Testis (tissue), 2 donors: ENCODE measurements around the gene KLK8.

Experiments
- POLR2A ChIP-seq: fragments of 450-650 bp; IDR thresholded peaks from one replicate; pipeline ENCODE4 v1.6.1; 2017; ENCODE audit warnings: antibody characterized with exemption, mild to moderate bottlenecking, moderate library complexity
- TF ChIP-seq, protein P1 (sequence below), 3 experiments: fragments of 450-650 bp in 2 of 3; fragments of 200-600 bp in 1 of 3; sonication (generic) in 1 of 3; IDR thresholded peaks; one replicate each; pipeline ENCODE4 v1.5.1; 2016 to 2019; ENCODE audit warnings: antibody characterized with exemption in 3 of 3, mild to moderate bottlenecking in 2 of 3, moderate library complexity in 1 of 3

- TF ChIP-seq, protein P1, sequence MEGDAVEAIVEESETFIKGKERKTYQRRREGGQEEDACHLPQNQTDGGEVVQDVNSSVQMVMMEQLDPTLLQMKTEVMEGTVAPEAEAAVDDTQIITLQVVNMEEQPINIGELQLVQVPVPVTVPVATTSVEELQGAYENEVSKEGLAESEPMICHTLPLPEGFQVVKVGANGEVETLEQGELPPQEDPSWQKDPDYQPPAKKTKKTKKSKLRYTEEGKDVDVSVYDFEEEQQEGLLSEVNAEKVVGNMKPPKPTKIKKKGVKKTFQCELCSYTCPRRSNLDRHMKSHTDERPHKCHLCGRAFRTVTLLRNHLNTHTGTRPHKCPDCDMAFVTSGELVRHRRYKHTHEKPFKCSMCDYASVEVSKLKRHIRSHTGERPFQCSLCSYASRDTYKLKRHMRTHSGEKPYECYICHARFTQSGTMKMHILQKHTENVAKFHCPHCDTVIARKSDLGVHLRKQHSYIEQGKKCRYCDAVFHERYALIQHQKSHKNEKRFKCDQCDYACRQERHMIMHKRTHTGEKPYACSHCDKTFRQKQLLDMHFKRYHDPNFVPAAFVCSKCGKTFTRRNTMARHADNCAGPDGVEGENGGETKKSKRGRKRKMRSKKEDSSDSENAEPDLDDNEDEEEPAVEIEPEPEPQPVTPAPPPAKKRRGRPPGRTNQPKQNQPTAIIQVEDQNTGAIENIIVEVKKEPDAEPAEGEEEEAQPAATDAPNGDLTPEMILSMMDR (IDR thresholded peaks at IDR 0.05) = no peak
- TF ChIP-seq POLR2A = no peak
These were observed 25.6 kb downstream of the KLK8 start for GRCh38 chr19:50975766-50976165.
